Activated CD4-positive, alpha-beta memory T cell treated with anti-CD3 and anti-CD28 coated beads for 36 hours (primary cell): Measurements from ENCODE around the gene SSR1. TPM values are rescaled to one million over a fixed set of nuclear protein-coding genes. Genes with fewer than 3 reads are reported as not detected.
"Not testable (repeated sequence)": the region's sequence is repeated elsewhere in the genome, so short reads cannot be mapped to it uniquely, and the experiment has no call there.

ENCODE experiments used
- CTCF ChIA-PET: fragments of 350-600 bp; sonication (Branson Sonifier 250); formaldehyde crosslinking; loops from one replicate; lab custom pipeline; 2021; ENCODE audit warnings: antibody characterized with exemption, inconsistent platforms; lab: Charles Lee
- POLR2A ChIA-PET: fragments of 350-600 bp; sonication (Branson Sonifier 250); formaldehyde crosslinking; loops from one replicate; lab custom pipeline; 2021; ENCODE audit warnings: antibody characterized with exemption; lab: Charles Lee
- DNase-seq: peaks from one replicate; pipeline ENCODE4 v3.0.0-alpha.2; 2020
- H3K27ac Mint-ChIP-seq: one replicate; pipeline ENCODE4 v1.8.0; 2021; ENCODE audit warnings: mixed read lengths
- H3K27me3 Mint-ChIP-seq: one replicate; pipeline ENCODE4 v1.8.0; 2021; ENCODE audit warnings: mixed read lengths
- H3K36me3 Mint-ChIP-seq: one replicate; pipeline ENCODE4 v1.8.0; 2021; ENCODE audit warnings: mixed read lengths
- H3K4me1 Mint-ChIP-seq: one replicate; pipeline ENCODE4 v1.8.0; 2021; ENCODE audit warnings: low read depth, mixed read lengths
- H3K4me3 Mint-ChIP-seq: one replicate; pipeline ENCODE4 v1.8.0; 2021; ENCODE audit warnings: mild to moderate bottlenecking, mixed read lengths
- H3K9me3 Mint-ChIP-seq: one replicate; pipeline ENCODE4 v1.8.0; 2021; ENCODE audit warnings: mixed read lengths
- intact Hi-C: fragments of 100-400 bp; cut with micrococcal nuclease; formaldehyde crosslinking; loops from one replicate; pipeline ENCODE4 v1.15.1; 2023
- total RNA-seq, 2 experiments: library from RNA; stranded (reverse); gene quantifications; one replicate each; pipeline ENCODE4 v1.2.3, GENCODE V29; 2021

Gene SSR1
- total RNA-seq, 2 experiments from 2014 or later: 156 to 164 TPM

GRCh38 chr6:7298113-7298512 is 14.9 kb downstream of the SSR1 start:
- no peak overlapping the region for H3K4me3 Mint-ChIP-seq
- DNase-seq: no peak
- H3K27me3 Mint-ChIP-seq: no peaks in the 10 kb centered on the region
- peaks cover 44% of the 10 kb centered on the region for H3K36me3 Mint-ChIP-seq
- ChIA-PET CTCF (interaction anchor here (1.0 to 1.4 kb wide), 2 partner anchors 9 to 23 kb away, joined by 3 read pairs; no protein-coding TSS in a partner anchor), POLR2A (no interaction called here)
- intact Hi-C loops: no loop called here
- peaks cover 13% of the 10 kb centered on the region for H3K4me1 Mint-ChIP-seq
- no peak overlapping the region for H3K27ac Mint-ChIP-seq
- H3K9me3 Mint-ChIP-seq: no peaks in the 10 kb centered on the region

GRCh38 chr6:7296602-7297001 is 16.4 kb downstream of the SSR1 start:
- Mint-ChIP-seq H3K27me3 (no peaks in the 10 kb centered on the region), H3K27ac (no peak overlapping the region), H3K4me3 (no peak overlapping the region), H3K36me3 (peaks cover 43% of the 10 kb centered on the region), H3K9me3 (no peaks in the 10 kb centered on the region), H3K4me1 (peaks cover 13% of the 10 kb centered on the region)
- no peak for DNase-seq
- CTCF ChIA-PET: interaction anchor here (0.7 kb wide), 3 partner anchors 21 to 1700 kb away, joined by 3 to 5 read pairs (median 3); no protein-coding TSS in a partner anchor
- POLR2A ChIA-PET: no interaction called here
- intact Hi-C loops: no loop called here

GRCh38 chr6:7295916-7296315 is 17.1 kb downstream of the SSR1 start:
- H3K36me3 Mint-ChIP-seq: peaks cover 36% of the 10 kb centered on the region
- H3K9me3 Mint-ChIP-seq: no peaks in the 10 kb centered on the region
- ChIA-PET CTCF (interaction anchor here (0.7 kb wide), 2 partner anchors 21 to 292 kb away, joined by 3 to 5 read pairs; no protein-coding TSS in a partner anchor), POLR2A (no interaction called here)
- H3K27me3 Mint-ChIP-seq: no peaks in the 10 kb centered on the region
- intact Hi-C loops: no loop called here
- peaks cover 8% of the 10 kb centered on the region for H3K4me1 Mint-ChIP-seq
- no peak overlapping the region for H3K4me3 Mint-ChIP-seq
- DNase-seq: no peak
- no peak overlapping the region for H3K27ac Mint-ChIP-seq

- Mint-ChIP-seq H3K27ac (no peak overlapping the region), H3K36me3 (peaks cover 35% of the 10 kb centered on the region), H3K4me3 (no peak overlapping the region), H3K4me1 (peaks cover 6% of the 10 kb centered on the region), H3K9me3 (no peaks in the 10 kb centered on the region), H3K27me3 (no peaks in the 10 kb centered on the region)
- intact Hi-C loops: no loop called here
- ChIA-PET POLR2A (interaction anchor here (0.5 to 1.3 kb wide), 3 partner anchors 11 to 777 kb away, joined by 3 read pairs; no protein-coding TSS in a partner anchor), CTCF (interaction anchor here (1.0 kb wide), 1 partner anchor 97 kb away, joined by 4 read pairs; the partner anchor contains the start of genes CAGE1 and RIOK1)
- no peak for DNase-seq
These were observed 20.3 kb downstream of the SSR1 start for GRCh38 chr6:7292596-7293255.

- H3K27me3 Mint-ChIP-seq: no peaks in the 10 kb centered on the region
- peaks cover 44% of the 10 kb centered on the region for H3K36me3 Mint-ChIP-seq
- POLR2A ChIA-PET: no interaction called here
- CTCF ChIA-PET: interaction anchor here (1.3 kb wide), 2 partner anchors 14 to 326 kb away, joined by 3 to 6 read pairs; no protein-coding TSS in a partner anchor
- no peak overlapping the region for H3K4me3 Mint-ChIP-seq
- intact Hi-C loops: no loop called here
- H3K4me1 Mint-ChIP-seq: peaks cover 2% of the 10 kb centered on the region
- H3K27ac Mint-ChIP-seq: no peak overlapping the region
- DNase-seq: no peak
- no peaks in the 10 kb centered on the region for H3K9me3 Mint-ChIP-seq
These were observed 22.9 kb downstream of the SSR1 start for GRCh38 chr6:7290079-7290478.

GRCh38 chr6:7285416-7285815 is 27.6 kb downstream of the SSR1 start:
- Mint-ChIP-seq H3K27me3 (no peaks in the 10 kb centered on the region), H3K4me1 (peaks cover 17% of the 10 kb centered on the region), H3K27ac (no peak overlapping the region), H3K36me3 (peaks cover 33% of the 10 kb centered on the region), H3K9me3 (no peaks in the 10 kb centered on the region), H3K4me3 (no peak overlapping the region)
- ChIA-PET POLR2A (interaction anchor here (0.6 kb wide), 1 partner anchor 12 kb away, joined by 3 read pairs; no protein-coding TSS in a partner anchor), CTCF (interaction anchor here (5.5 kb wide), 1 partner anchor 9 kb away, joined by 38 read pairs; no protein-coding TSS in a partner anchor)
- intact Hi-C loops: no loop called here
- DNase-seq: no peak

GRCh38 chr6:7283676-7284075 is 29.3 kb downstream of the SSR1 start:
- DNase-seq: no peak
- H3K27me3 Mint-ChIP-seq: no peaks in the 10 kb centered on the region
- H3K4me3 Mint-ChIP-seq: no peak overlapping the region
- no peaks in the 10 kb centered on the region for H3K9me3 Mint-ChIP-seq
- intact Hi-C loops: loop anchor here (2.0 kb wide), 1 partner anchor 29 kb away; the partner anchor contains the start of gene SSR1
- H3K36me3 Mint-ChIP-seq: peaks cover 28% of the 10 kb centered on the region
- no peak overlapping the region for H3K27ac Mint-ChIP-seq
- CTCF ChIA-PET: interaction anchor here (5.5 kb wide), 1 partner anchor 7 kb away, joined by 38 read pairs; no protein-coding TSS in a partner anchor
- POLR2A ChIA-PET: interaction anchor here (1.5 kb wide), 1 partner anchor 106 kb away, joined by 3 read pairs; the partner anchor contains the start of genes CAGE1 and RIOK1
- H3K4me1 Mint-ChIP-seq: peaks cover 19% of the 10 kb centered on the region

GRCh38 chr6:7282097-7282906 is 30.7 kb downstream of the SSR1 start:
- Mint-ChIP-seq H3K4me3 (no peak overlapping the region), H3K36me3 (peaks cover 18% of the 10 kb centered on the region), H3K4me1 (peaks cover 19% of the 10 kb centered on the region), H3K27me3 (no peaks in the 10 kb centered on the region), H3K27ac (peak overlapping the region; percentile 31), H3K9me3 (no peaks in the 10 kb centered on the region)
- peak; percentile 41 for DNase-seq
- CTCF ChIA-PET: interaction anchor here (0.8 kb wide), 1 partner anchor 937 kb away, joined by 3 read pairs; no protein-coding TSS in a partner anchor
- POLR2A ChIA-PET: no interaction called here
- intact Hi-C loops: loop anchor here (2.0 kb wide), 1 partner anchor 30 kb away; the partner anchor contains the start of gene SSR1

GRCh38 chr6:7276199-7276524 is 36.8 kb downstream of the SSR1 start:
- H3K27ac Mint-ChIP-seq: no peak overlapping the region
- ChIA-PET CTCF (interaction anchor here (0.7 to 4.2 kb wide), 14 partner anchors 10 to 599 kb away, joined by 3 to 62 read pairs (median 8); partner anchors contain the start of genes SNRNP48 and SSR1), POLR2A (no interaction called here)
- intact Hi-C loops: loop anchor here (1.0 kb wide), 2 partner anchors 114 to 339 kb away; no protein-coding TSS in a partner anchor
- no peaks in the 10 kb centered on the region for H3K36me3 Mint-ChIP-seq
- no peak for DNase-seq
- H3K27me3 Mint-ChIP-seq: peaks cover 2% of the 10 kb centered on the region
- H3K4me1 Mint-ChIP-seq: peaks cover 9% of the 10 kb centered on the region
- no peaks in the 10 kb centered on the region for H3K9me3 Mint-ChIP-seq
- no peak overlapping the region for H3K4me3 Mint-ChIP-seq

- intact Hi-C loops, H3K27me3 Mint-ChIP-seq, H3K36me3 Mint-ChIP-seq, H3K27ac Mint-ChIP-seq, H3K4me3 Mint-ChIP-seq, H3K9me3 Mint-ChIP-seq, H3K4me1 Mint-ChIP-seq, DNase-seq: not testable (repeated sequence)
- ChIA-PET CTCF (interaction anchor here (1.1 to 4.2 kb wide), 13 partner anchors 9 to 347 kb away, joined by 3 to 62 read pairs (median 8); partner anchors contain the start of genes CAGE1, RIOK1, SNRNP48 and SSR1), POLR2A (interaction anchor here (1.4 kb wide), 1 partner anchor 315 kb away, joined by 4 read pairs; the partner anchor contains the start of gene SNRNP48)
These were observed 38.5 kb downstream of the SSR1 start for GRCh38 chr6:7274525-7274924.

GRCh38 chr6:7273709-7274108 is 39.3 kb downstream of the SSR1 start:
- H3K4me3 Mint-ChIP-seq: no peak overlapping the region
- ChIA-PET CTCF (interaction anchor here (2.6 kb wide), 1 partner anchor 317 kb away, joined by 11 read pairs; the partner anchor contains the start of gene SNRNP48), POLR2A (no interaction called here)
- H3K36me3 Mint-ChIP-seq: no peaks in the 10 kb centered on the region
- intact Hi-C loops: no loop called here
- peaks cover 6% of the 10 kb centered on the region for H3K4me1 Mint-ChIP-seq
- no peak overlapping the region for H3K27ac Mint-ChIP-seq
- DNase-seq: no peak
- peaks cover 2% of the 10 kb centered on the region for H3K27me3 Mint-ChIP-seq
- H3K9me3 Mint-ChIP-seq: no peaks in the 10 kb centered on the region
